Measurements from ENCODE around the gene CAGE1.
A peak's percentile ranks its signal among the peaks of the same experiment; 100 is the strongest.

CAGE1 gene

DNA sequence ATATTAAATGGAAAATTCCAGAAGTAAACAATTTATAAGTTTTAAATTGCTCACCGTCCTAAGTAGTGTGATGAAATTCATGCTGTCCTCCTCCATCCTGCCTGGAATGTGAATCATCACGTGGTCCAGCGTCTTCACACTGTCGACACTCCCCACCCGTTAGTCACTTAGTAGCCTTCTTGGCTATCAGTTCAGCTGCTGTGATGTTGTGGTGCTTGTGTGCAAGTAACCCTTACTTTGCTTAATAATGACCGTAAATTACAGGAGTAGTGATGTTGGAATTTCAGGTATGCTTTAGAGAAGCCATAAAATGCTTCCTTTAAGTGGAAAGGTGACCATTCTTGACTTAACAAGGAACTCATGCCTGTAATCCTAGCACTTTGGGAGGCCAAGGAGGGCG lies 25.3 kb upstream of the CAGE1 start:
- H2BK5ac ChIP-seq (ENCODE audit: low read length): no peak overlapping the region
- no peak overlapping the region for H2BK120ac ChIP-seq (ENCODE audit: low read depth, low read length)
- WGBS, 2 donors (ENCODE audit: extremely low coverage in 2 of 2, insufficient read length in 2 of 2, insufficient replicate concordance in 1 of 2): no CpG with 5 or more reads among the region's 7 CpGs
- DNase-seq (ENCODE audit: low spot score): no peak
- H3K14ac ChIP-seq (ENCODE audit: low read length): no peak overlapping the region
- H3K4ac ChIP-seq (ENCODE audit: low read length): no peak overlapping the region
- no peak overlapping the region for H3K23ac ChIP-seq (ENCODE audit: low read depth, low read length, poor library complexity)
- no peak overlapping the region for H2AK5ac ChIP-seq (ENCODE audit: low read depth, low read length)
- H4K8ac ChIP-seq (ENCODE audit: low read depth, low read length): no peak overlapping the region
- H3K36me3 ChIP-seq (replicated peaks in 1 of 2; ENCODE audit: control insufficient read depth in 2 of 2, insufficient read depth in 2 of 2, low read length in 2 of 2): peaks cover 10 to 87% of the 10 kb centered on the region in 2 donors
- no peak overlapping the region for H2BK12ac ChIP-seq (ENCODE audit: low read length)
- no peak overlapping the region for H3K4me2 ChIP-seq (ENCODE audit: insufficient read depth, low read length, poor library complexity, severe bottlenecking)
- no peak overlapping the region for H2BK15ac ChIP-seq (ENCODE audit: low read length)
- no peak overlapping the region for H2AFZ ChIP-seq (ENCODE audit: low read length)
- no peak overlapping the region for H3K4me3 ChIP-seq (ENCODE audit: low read length in 2 of 2)
- no peak overlapping the region for H3K27ac ChIP-seq (replicated peaks; ENCODE audit: low read length)
- H3K9ac ChIP-seq (ENCODE audit: low read depth, low read length, poor library complexity): no peak overlapping the region
- no peaks in the 10 kb centered on the region for H3K9me3 ChIP-seq (replicated peaks in 1 of 2; ENCODE audit: control insufficient read depth in 2 of 2, insufficient read depth in 1 of 2, low read depth in 1 of 2, low read length in 2 of 2)
- peaks cover 0 to 5% of the 10 kb centered on the region in 2 donors for H3K4me1 ChIP-seq (ENCODE audit: control insufficient read depth in 2 of 2, insufficient read depth in 1 of 2, low read depth in 1 of 2, low read length in 2 of 2)
- no peaks in the 10 kb centered on the region for H3K79me1 ChIP-seq (ENCODE audit: low read depth, low read length)
- H4K91ac ChIP-seq (ENCODE audit: low read depth, low read length, poor library complexity): peak overlapping the region; percentile 87
- no peaks in the 10 kb centered on the region for H3K27me3 ChIP-seq (ENCODE audit: control insufficient read depth in 3 of 3, insufficient read depth in 3 of 3, low read depth in 1 of 3, low read length in 3 of 3)
- no peak overlapping the region for H3K18ac ChIP-seq (ENCODE audit: low read length)

DNA sequence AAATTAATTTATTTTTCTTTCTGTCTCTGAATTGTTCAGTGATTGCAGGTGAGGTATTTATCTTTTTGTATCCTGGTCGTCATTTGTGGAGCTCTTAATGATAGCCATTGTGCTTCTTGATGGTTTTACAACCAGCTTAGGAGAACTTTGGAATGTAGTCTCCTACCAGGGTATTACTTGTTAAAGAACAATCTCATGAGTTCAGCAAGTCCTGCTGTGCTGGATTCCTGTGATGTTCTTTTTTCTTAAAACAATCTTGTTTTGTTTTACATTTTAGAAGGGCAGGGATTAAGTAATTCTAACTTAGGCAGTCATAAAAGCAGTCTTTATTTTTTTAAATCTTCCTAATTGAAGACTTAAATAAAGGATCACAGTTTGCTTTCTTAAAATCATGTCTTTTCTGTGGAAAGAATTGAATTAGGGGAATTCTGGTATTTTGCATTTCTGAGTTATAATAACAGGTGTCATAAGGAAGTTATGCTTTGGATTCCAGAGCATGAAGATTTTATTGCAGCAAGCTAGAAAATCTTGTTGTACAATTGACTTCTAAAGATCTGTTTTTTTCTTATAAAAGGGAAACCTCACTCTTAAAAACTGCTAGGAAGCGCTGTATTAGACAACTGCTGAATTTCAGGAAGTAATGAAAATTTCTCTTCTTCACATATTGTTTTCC lies 23.7 kb upstream of the CAGE1 start:
- H3K9me3 ChIP-seq (replicated peaks in 1 of 2; ENCODE audit: control insufficient read depth in 2 of 2, insufficient read depth in 1 of 2, low read depth in 1 of 2, low read length in 2 of 2): no peaks in the 10 kb centered on the region
- no peak overlapping the region for H3K4ac ChIP-seq (ENCODE audit: low read length)
- H2AK5ac ChIP-seq (ENCODE audit: low read depth, low read length): no peak overlapping the region
- no peak overlapping the region for H3K4me2 ChIP-seq (ENCODE audit: insufficient read depth, low read length, poor library complexity, severe bottlenecking)
- no peak overlapping the region for H3K23ac ChIP-seq (ENCODE audit: low read depth, low read length, poor library complexity)
- WGBS, 2 donors (ENCODE audit: extremely low coverage in 2 of 2, insufficient read length in 2 of 2, insufficient replicate concordance in 1 of 2): no CpG with 5 or more reads among the region's 2 CpGs
- no peak overlapping the region for H2AFZ ChIP-seq (ENCODE audit: low read length)
- no peak overlapping the region for H3K4me3 ChIP-seq (ENCODE audit: low read length in 2 of 2)
- H2BK5ac ChIP-seq (ENCODE audit: low read length): no peak overlapping the region
- no peak overlapping the region for H3K18ac ChIP-seq (ENCODE audit: low read length)
- H3K79me1 ChIP-seq (ENCODE audit: low read depth, low read length): no peaks in the 10 kb centered on the region
- H3K4me1 ChIP-seq (ENCODE audit: control insufficient read depth in 2 of 2, insufficient read depth in 1 of 2, low read depth in 1 of 2, low read length in 2 of 2): peaks cover 0 to 5% of the 10 kb centered on the region in 2 donors
- peak; percentile 32 for DNase-seq (ENCODE audit: low spot score)
- no peak overlapping the region for H2BK12ac ChIP-seq (ENCODE audit: low read length)
- no peak overlapping the region for H3K27ac ChIP-seq (replicated peaks; ENCODE audit: low read length)
- no peak overlapping the region for H3K9ac ChIP-seq (ENCODE audit: low read depth, low read length, poor library complexity)
- H3K14ac ChIP-seq (ENCODE audit: low read length): no peak overlapping the region
- H4K91ac ChIP-seq (ENCODE audit: low read depth, low read length, poor library complexity): no peak overlapping the region
- H2BK15ac ChIP-seq (ENCODE audit: low read length): no peak overlapping the region
- H4K8ac ChIP-seq (ENCODE audit: low read depth, low read length): no peak overlapping the region
- no peaks in the 10 kb centered on the region for H3K27me3 ChIP-seq (ENCODE audit: control insufficient read depth in 3 of 3, insufficient read depth in 3 of 3, low read depth in 1 of 3, low read length in 3 of 3)
- H3K36me3 ChIP-seq (replicated peaks in 1 of 2; ENCODE audit: control insufficient read depth in 2 of 2, insufficient read depth in 2 of 2, low read length in 2 of 2): peaks cover 9 to 95% of the 10 kb centered on the region in 2 donors
- H2BK120ac ChIP-seq (ENCODE audit: low read depth, low read length): no peak overlapping the region

DNA sequence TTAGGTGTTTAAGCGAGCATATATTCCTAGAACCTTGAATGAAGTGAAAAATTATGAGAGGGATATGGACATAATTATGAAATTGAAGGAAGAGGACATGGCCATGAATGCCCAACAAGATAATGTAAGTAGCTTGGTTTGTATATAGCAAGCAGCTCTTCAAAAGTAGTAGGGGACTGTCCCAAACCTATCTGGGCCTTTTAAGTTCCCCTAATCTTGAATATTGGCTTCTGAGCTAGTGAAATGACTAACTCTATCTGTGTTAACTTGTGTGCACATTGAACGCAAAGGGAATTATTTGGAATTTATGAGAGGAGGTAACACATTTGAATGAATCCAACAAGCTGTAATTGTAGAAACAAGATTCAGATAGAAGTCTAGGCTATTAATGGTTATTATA lies 21.8 kb upstream of the CAGE1 start:
- Histone ChIP-seq H3K27ac (replicated peaks; ENCODE audit: low read length) (no peak overlapping the region), H4K8ac (ENCODE audit: low read depth, low read length) (no peak overlapping the region), H3K9ac (ENCODE audit: low read depth, low read length, poor library complexity) (no peak overlapping the region), H2AK5ac (ENCODE audit: low read depth, low read length) (no peak overlapping the region), H3K4ac (ENCODE audit: low read length) (no peak overlapping the region), H3K4me3 (ENCODE audit: low read length in 2 of 2) (no peak overlapping the region), H3K14ac (ENCODE audit: low read length) (no peak overlapping the region), H2BK5ac (ENCODE audit: low read length) (no peak overlapping the region), H3K36me3 (replicated peaks in 1 of 2; ENCODE audit: control insufficient read depth in 2 of 2, insufficient read depth in 2 of 2, low read length in 2 of 2) (peaks cover 10 to 96% of the 10 kb centered on the region in 2 donors), H3K4me2 (ENCODE audit: insufficient read depth, low read length, poor library complexity, severe bottlenecking) (no peak overlapping the region), H4K91ac (ENCODE audit: low read depth, low read length, poor library complexity) (no peak overlapping the region), H3K18ac (ENCODE audit: low read length) (no peak overlapping the region), H3K9me3 (replicated peaks in 1 of 2; ENCODE audit: control insufficient read depth in 2 of 2, insufficient read depth in 1 of 2, low read depth in 1 of 2, low read length in 2 of 2) (no peaks in the 10 kb centered on the region), H3K27me3 (ENCODE audit: control insufficient read depth in 3 of 3, insufficient read depth in 3 of 3, low read depth in 1 of 3, low read length in 3 of 3) (no peaks in the 10 kb centered on the region), H3K4me1 (ENCODE audit: control insufficient read depth in 2 of 2, insufficient read depth in 1 of 2, low read depth in 1 of 2, low read length in 2 of 2) (peaks cover 0 to 5% of the 10 kb centered on the region in 2 donors), H3K79me1 (ENCODE audit: low read depth, low read length) (no peaks in the 10 kb centered on the region), H3K23ac (ENCODE audit: low read depth, low read length, poor library complexity) (no peak overlapping the region), H2BK120ac (ENCODE audit: low read depth, low read length) (no peak overlapping the region), H2AFZ (ENCODE audit: low read length) (no peak overlapping the region), H2BK15ac (ENCODE audit: low read length) (no peak overlapping the region), H2BK12ac (ENCODE audit: low read length) (no peak overlapping the region)
- no CpG with 5 or more reads among the region's 2 CpGs for WGBS, 2 donors (ENCODE audit: extremely low coverage in 2 of 2, insufficient read length in 2 of 2, insufficient replicate concordance in 1 of 2)
- DNase-seq (ENCODE audit: low spot score): no peak

DNA sequence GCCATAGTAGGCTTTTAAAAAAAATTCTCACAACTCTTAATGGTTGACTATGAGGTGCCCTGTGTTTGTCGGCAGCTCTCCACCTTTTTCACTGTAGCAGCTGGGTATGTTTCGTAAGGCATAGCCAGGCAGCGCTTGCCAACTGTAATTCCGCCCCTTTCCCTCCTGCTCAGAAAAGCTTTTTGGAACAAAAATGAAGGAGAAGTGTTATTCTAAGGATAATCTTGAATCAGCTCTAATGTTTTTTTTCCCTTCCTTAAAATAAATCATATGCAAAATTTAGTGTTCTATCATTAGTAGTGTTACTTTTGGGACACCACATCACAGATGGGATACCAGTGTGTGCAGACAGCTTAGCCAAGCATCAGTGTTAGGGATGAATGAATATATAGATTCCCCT lies 21.3 kb upstream of the CAGE1 start:
- no peak overlapping the region for H3K9ac ChIP-seq (ENCODE audit: low read depth, low read length, poor library complexity)
- no peaks in the 10 kb centered on the region for H3K79me1 ChIP-seq (ENCODE audit: low read depth, low read length)
- no peak overlapping the region for H3K14ac ChIP-seq (ENCODE audit: low read length)
- H3K4me1 ChIP-seq (ENCODE audit: control insufficient read depth in 2 of 2, insufficient read depth in 1 of 2, low read depth in 1 of 2, low read length in 2 of 2): peaks cover 0 to 5% of the 10 kb centered on the region in 2 donors
- H3K18ac ChIP-seq (ENCODE audit: low read length): no peak overlapping the region
- no peak overlapping the region for H2AFZ ChIP-seq (ENCODE audit: low read length)
- H3K27me3 ChIP-seq (ENCODE audit: control insufficient read depth in 3 of 3, insufficient read depth in 3 of 3, low read depth in 1 of 3, low read length in 3 of 3): no peaks in the 10 kb centered on the region
- no peak overlapping the region for H3K4me3 ChIP-seq (ENCODE audit: low read length in 2 of 2)
- H4K91ac ChIP-seq (ENCODE audit: low read depth, low read length, poor library complexity): no peak overlapping the region
- H2BK15ac ChIP-seq (ENCODE audit: low read length): no peak overlapping the region
- H3K23ac ChIP-seq (ENCODE audit: low read depth, low read length, poor library complexity): no peak overlapping the region
- H3K4me2 ChIP-seq (ENCODE audit: insufficient read depth, low read length, poor library complexity, severe bottlenecking): no peak overlapping the region
- H2BK12ac ChIP-seq (ENCODE audit: low read length): no peak overlapping the region
- H3K4ac ChIP-seq (ENCODE audit: low read length): no peak overlapping the region
- peaks cover 10 to 97% of the 10 kb centered on the region in 2 donors for H3K36me3 ChIP-seq (replicated peaks in 1 of 2; ENCODE audit: control insufficient read depth in 2 of 2, insufficient read depth in 2 of 2, low read length in 2 of 2)
- WGBS, 2 donors (ENCODE audit: extremely low coverage in 2 of 2, insufficient read length in 2 of 2, insufficient replicate concordance in 1 of 2): no CpG with 5 or more reads among the region's 4 CpGs
- DNase-seq (ENCODE audit: low spot score): no peak
- no peak overlapping the region for H2AK5ac ChIP-seq (ENCODE audit: low read depth, low read length)
- no peak overlapping the region for H2BK5ac ChIP-seq (ENCODE audit: low read length)
- no peaks in the 10 kb centered on the region for H3K9me3 ChIP-seq (replicated peaks in 1 of 2; ENCODE audit: control insufficient read depth in 2 of 2, insufficient read depth in 1 of 2, low read depth in 1 of 2, low read length in 2 of 2)
- H3K27ac ChIP-seq (replicated peaks; ENCODE audit: low read length): no peak overlapping the region
- H2BK120ac ChIP-seq (ENCODE audit: low read depth, low read length): no peak overlapping the region
- no peak overlapping the region for H4K8ac ChIP-seq (ENCODE audit: low read depth, low read length)

Data from neuronal stem cell (in vitro differentiated cells).